ENCODE data around the gene NHSL1. TPM values are rescaled to one million over a fixed set of nuclear protein-coding genes. Genes with fewer than 3 reads are reported as not detected.
A peak's percentile ranks its signal among the peaks of the same experiment; 100 is the strongest.

NHSL1 gene
- total RNA-seq, 2 donors from 2014 or later = 0.82 to 1.1 TPM

DNA sequence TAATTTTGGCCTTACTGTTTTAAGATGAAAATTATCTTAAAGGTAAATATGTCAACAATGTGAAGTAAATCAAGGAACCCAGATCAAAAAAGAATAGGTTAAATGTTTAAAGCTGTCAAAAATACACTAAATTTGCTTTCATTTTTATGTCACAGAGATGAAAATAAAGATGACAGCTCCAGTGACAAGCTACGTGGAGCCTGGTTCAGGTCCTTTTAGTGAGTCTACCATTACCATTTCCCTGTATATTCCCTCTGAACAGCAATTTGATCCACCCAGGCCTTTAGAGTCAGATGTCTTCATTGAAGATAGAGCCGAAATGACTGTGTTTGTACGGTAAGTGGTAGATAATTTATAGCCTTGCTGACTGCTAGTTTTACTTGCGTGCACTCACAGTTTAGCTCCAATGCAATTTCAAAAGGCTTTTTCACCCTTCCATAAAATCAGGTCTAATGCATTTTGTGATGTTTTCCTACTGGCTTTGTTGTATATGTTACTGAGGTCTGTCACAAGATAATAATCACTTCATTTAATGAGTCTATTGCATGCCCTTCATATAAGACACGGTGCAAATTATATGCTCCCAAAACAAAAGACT, 93.4 kb downstream of the NHSL1 start:
- Mint-ChIP-seq H3K4me3 (peak overlapping the region; percentile 82), H3K27me3 (no peaks in the 10 kb centered on the region), H3K4me1 (peaks cover 19% of the 10 kb centered on the region), H3K27ac (peak overlapping the region; percentile 63), H3K9me3 (no peaks in the 10 kb centered on the region), H3K36me3 (ENCODE audit: low read depth) (peaks cover 63% of the 10 kb centered on the region)
- ATAC-seq (replicated peaks) = no peak

DNA sequence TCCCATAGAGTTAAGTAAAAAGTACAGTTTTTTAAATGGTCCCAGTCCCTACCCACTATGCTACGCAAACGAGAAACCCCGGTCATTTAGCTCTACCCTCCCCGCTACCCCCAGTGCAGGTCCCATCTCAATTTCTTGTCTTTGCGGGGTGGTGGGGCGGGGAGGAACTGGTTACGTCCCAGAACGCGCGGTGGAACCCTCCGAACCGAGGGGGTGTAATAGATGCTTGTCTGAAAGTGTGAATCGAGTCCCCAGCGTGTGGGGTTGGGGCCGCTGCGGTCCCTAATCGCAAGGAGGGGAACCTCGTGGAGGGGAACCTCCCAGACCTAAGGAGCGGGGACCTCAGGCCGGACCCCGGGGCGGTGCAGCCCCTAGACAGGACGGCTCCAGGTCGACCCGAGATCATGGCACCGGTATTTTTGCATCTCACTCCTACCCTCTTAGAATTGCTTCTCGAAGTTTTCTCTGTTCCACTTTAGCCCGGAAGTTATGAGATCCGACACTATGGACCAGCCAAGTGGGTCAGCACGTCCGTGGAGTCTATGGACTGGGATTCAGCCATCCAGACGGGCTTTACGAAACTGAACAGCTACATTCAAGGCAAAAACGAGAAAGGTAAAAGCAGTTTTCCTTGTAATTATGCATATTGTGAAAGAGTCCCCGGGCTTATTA, 94.5 kb downstream of the NHSL1 start:
- peak overlapping the region; percentile 63 for H3K27ac Mint-ChIP-seq
- H3K4me3 Mint-ChIP-seq = peak overlapping the region; percentile 82
- peaks cover 16% of the 10 kb centered on the region for H3K4me1 Mint-ChIP-seq
- H3K36me3 Mint-ChIP-seq (ENCODE audit: low read depth) = peaks cover 52% of the 10 kb centered on the region
- ATAC-seq (replicated peaks) = no peak
- H3K9me3 Mint-ChIP-seq = no peaks in the 10 kb centered on the region
- no peaks in the 10 kb centered on the region for H3K27me3 Mint-ChIP-seq

DNA sequence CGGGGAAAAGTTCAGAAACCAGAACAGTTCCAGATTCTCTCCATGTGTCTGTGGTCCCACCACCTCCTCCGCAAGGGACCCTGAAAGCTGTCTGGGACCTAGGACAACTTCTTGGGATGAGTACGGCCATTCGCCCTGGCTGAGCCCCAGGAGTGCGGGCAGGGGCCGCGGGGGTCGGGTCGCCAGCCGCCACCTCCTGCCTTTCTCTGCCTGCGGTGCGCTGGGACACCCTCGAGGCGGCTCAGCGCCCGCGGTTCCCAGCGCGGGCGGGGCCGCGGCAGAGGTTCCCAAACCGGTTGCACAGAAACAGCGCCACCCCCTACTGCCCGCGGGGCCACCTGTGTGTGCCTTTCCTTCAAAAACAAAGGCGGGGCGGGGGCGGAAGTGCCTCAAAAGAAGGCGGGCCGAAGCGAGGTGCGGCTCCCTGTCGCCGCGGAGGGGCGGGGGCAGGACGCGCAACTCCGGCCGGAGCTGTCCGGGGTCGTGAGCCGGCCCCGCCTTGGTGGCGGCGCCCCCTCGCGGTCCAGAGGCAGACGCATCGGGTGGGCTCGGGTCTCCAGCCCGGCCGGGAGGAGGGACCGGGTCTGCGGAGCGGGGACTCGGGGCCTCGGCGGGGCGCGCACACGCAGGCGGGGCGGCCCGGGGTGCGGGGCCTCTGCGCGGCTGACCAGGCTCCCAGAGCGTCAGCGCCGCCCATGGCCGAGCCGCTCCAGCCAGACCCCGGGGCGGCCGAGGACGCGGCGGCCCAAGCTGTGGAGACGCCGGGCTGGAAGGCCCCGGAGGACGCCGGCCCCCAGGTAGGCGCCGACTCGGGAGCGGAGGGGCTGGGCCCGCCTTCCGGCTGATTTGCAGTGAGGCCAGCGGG, 95.3 kb downstream of the NHSL1 start, which contains the start of gene HEBP2:
Gene HEBP2 (plus strand): TSS at position 423 of the 865 bp plus-strand sequence. CDS start 273 bp downstream, at position 696.
- Mint-ChIP-seq H3K9me3 (no peaks in the 10 kb centered on the region), H3K27me3 (no peaks in the 10 kb centered on the region), H3K27ac (peak within 1 kb of the TSS; percentile 63), H3K4me3 (peak within 1 kb of the TSS; percentile 82), H3K36me3 (ENCODE audit: low read depth) (peaks cover 44% of the 10 kb centered on the region), H3K4me1 (peaks cover 10% of the 10 kb centered on the region)
- peak; percentile 90 for ATAC-seq (replicated peaks)

DNA sequence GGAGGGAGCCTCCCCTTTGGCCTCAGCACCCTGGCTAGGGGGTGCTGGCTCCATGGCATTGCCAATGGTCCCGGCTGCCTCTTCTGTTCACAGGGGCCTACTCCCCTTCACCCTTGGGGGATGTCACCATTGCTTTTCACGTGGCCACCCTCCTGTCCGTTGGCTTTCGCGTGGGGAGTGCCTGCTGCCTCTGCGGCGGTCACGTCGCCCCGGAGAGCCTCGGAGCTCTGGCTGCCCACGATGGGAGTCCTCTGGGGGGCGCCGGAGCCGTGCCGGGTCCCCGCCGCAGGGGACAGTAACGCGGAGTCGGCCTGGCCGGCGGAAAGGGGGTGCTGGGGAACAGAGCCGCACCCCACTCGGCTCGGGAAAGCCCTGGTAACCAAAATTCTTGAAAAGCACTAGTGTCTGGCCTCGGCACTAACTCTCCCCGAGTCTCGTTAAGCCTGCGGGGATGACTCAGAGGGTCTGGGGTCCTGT, 95.9 kb downstream of the NHSL1 start:
- no peak overlapping the region for H3K27ac Mint-ChIP-seq
- H3K27me3 Mint-ChIP-seq = no peaks in the 10 kb centered on the region

GRCh38 chr6:138402838-138403187, 96.5 kb downstream of the NHSL1 start:
- peaks cover 4% of the 10 kb centered on the region for H3K4me1 Mint-ChIP-seq
- H3K36me3 Mint-ChIP-seq (ENCODE audit: low read depth) = peaks cover 32% of the 10 kb centered on the region
- H3K9me3 Mint-ChIP-seq = no peaks in the 10 kb centered on the region
- no peak overlapping the region for H3K27ac Mint-ChIP-seq
- no peaks in the 10 kb centered on the region for H3K27me3 Mint-ChIP-seq
- peak overlapping the region; percentile 78 for H3K4me3 Mint-ChIP-seq
- ATAC-seq (replicated peaks) = no peak

More for the DNA sequence above, 95.9 kb downstream of the NHSL1 start:
- H3K9me3 Mint-ChIP-seq = no peaks in the 10 kb centered on the region
- H3K36me3 Mint-ChIP-seq (ENCODE audit: low read depth) = peaks cover 37% of the 10 kb centered on the region
- peaks cover 5% of the 10 kb centered on the region for H3K4me1 Mint-ChIP-seq
- peak; percentile 41 for ATAC-seq (replicated peaks)
- peak overlapping the region; percentile 78 for H3K4me3 Mint-ChIP-seq

GRCh38 chr6:138401960-138402837, 97.1 kb downstream of the NHSL1 start:
- H3K27ac Mint-ChIP-seq = peak overlapping the region; percentile 22
- no peaks in the 10 kb centered on the region for H3K27me3 Mint-ChIP-seq
- no peak for ATAC-seq (replicated peaks)
- no peaks in the 10 kb centered on the region for H3K9me3 Mint-ChIP-seq
- peaks cover 26% of the 10 kb centered on the region for H3K36me3 Mint-ChIP-seq (ENCODE audit: low read depth)
- H3K4me1 Mint-ChIP-seq = peaks cover 4% of the 10 kb centered on the region
- peak overlapping the region; percentile 37 for H3K4me3 Mint-ChIP-seq

GRCh38 chr6:138400326-138400725, 99.0 kb downstream of the NHSL1 start:
- peaks cover 7% of the 10 kb centered on the region for H3K36me3 Mint-ChIP-seq (ENCODE audit: low read depth)

GRCh38 chr6:138397128-138398122, 101.9 kb downstream of the NHSL1 start:
- H3K4me3 Mint-ChIP-seq = no peak overlapping the region
- no peak overlapping the region for H3K27ac Mint-ChIP-seq
- no peak for ATAC-seq (replicated peaks)
- H3K36me3 Mint-ChIP-seq (ENCODE audit: low read depth) = no peaks in the 10 kb centered on the region
- H3K9me3 Mint-ChIP-seq = no peaks in the 10 kb centered on the region
- peaks cover 3% of the 10 kb centered on the region for H3K27me3 Mint-ChIP-seq
- H3K4me1 Mint-ChIP-seq = no peaks in the 10 kb centered on the region

More at GRCh38 chr6:138400326-138400725, 99.0 kb downstream of the NHSL1 start:
- Mint-ChIP-seq H3K27me3 (no peaks in the 10 kb centered on the region), H3K4me1 (no peaks in the 10 kb centered on the region), H3K27ac (no peak overlapping the region), H3K4me3 (no peak overlapping the region), H3K9me3 (no peaks in the 10 kb centered on the region)
- ATAC-seq (replicated peaks) = no peak

- Mint-ChIP-seq H3K27me3 (peaks cover 3% of the 10 kb centered on the region), H3K4me1 (no peaks in the 10 kb centered on the region), H3K36me3 (ENCODE audit: low read depth) (no peaks in the 10 kb centered on the region), H3K9me3 (no peaks in the 10 kb centered on the region), H3K27ac (no peak overlapping the region), H3K4me3 (no peak overlapping the region)
- ATAC-seq (replicated peaks) = no peak
Observed at GRCh38 chr6:138396709-138397108, 102.6 kb downstream of the NHSL1 start.

DNA sequence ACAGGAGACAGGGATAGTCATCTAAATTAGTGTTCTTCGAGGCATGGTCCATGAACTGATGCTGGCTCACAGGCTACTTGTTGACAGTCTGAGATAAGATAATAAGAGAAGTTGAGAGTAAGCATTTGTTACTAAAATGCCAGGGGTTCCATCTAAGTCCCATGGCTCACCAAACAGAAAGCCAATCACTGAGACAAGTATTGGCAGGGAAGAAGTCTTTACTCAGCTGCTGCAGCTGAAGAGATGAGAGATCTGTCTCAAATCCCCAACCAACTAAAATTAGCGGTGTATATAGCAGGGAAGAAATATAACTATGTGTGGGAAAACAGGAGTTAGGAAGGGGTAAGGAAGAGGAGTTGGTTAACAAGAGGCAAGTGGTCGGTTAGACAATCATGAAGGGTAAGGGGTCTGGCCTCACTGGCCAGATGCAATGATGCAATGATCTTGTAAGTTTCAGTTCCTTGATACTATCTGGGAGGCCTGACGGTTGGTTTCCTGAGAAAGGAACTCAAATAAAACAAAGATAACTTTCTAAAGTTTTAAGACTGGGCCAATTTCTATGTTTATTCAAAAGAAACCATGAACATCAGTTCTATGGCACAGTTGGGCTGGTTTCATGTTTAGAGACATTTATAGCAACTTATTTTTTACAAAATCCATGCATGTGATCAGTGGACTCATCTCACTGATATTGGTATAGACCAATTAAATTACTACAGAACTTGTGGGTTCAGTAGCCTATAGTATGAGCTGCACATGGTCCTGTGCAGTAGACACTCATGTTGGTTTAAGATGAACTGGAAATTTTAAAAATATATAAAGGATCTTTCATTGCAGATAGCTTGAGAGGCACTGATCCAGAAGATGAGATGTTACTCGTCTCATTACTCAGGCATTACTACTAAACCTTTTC, 105.2 kb downstream of the NHSL1 start:
- Mint-ChIP-seq H3K4me3 (no peak overlapping the region), H3K9me3 (no peaks in the 10 kb centered on the region), H3K27me3 (peaks cover 8% of the 10 kb centered on the region), H3K27ac (no peak overlapping the region), H3K4me1 (no peaks in the 10 kb centered on the region), H3K36me3 (ENCODE audit: low read depth) (no peaks in the 10 kb centered on the region)
- ATAC-seq (replicated peaks) = no peak

DNA sequence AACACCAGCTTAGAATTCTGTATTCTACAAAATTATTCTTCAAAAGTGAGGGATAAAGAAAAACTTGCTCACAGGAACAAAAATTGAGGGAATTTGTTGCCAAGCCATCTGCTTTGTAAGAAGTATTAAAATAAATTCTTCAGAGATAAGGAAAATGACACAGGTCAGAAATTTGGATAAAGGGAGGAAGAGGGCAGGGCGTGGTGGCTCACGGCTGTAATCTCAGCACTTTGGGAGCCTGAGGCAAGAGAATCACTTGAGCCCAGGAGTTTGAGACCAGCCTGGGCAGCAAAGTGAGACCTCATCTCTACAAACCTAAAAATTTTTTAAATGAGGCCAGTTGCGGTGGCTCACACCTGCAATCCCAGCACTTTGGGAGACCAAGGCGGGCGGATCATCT, 109.7 kb downstream of the NHSL1 start:
- Mint-ChIP-seq H3K36me3 (ENCODE audit: low read depth) (no peaks in the 10 kb centered on the region), H3K4me3 (no peak overlapping the region), H3K4me1 (no peaks in the 10 kb centered on the region), H3K27ac (no peak overlapping the region), H3K27me3 (peaks cover 18% of the 10 kb centered on the region), H3K9me3 (no peaks in the 10 kb centered on the region)
- ATAC-seq (replicated peaks) = no peak

Data from activated T-helper 17 cell treated with anti-CD3 and anti-CD28 coated beads, Interleukin-2, amount 50 U/mL, for 72 hours (primary cell).